Esophagus squamous epithelium (tissue), 4 donors: ENCODE measurements around the gene VASH2.

Experiments
- CTCF ChIP-seq, 6 experiments: fragments of 450-650 bp in 4 of 6; fragments of 200-600 bp in 2 of 6; sonication (generic) in 2 of 6; IDR thresholded peaks; one replicate each; pipeline ENCODE4 v1.5.1; 2016 to 2019; ENCODE audit warnings: antibody characterized with exemption in 6 of 6, mild to moderate bottlenecking in 4 of 6, moderate library complexity in 4 of 6
- POLR2A ChIP-seq, 4 donors: fragments of 450-650 bp; IDR thresholded peaks; one replicate each; pipeline ENCODE4 v1.6.1; 2017; ENCODE audit warnings: antibody characterized with exemption in 4 of 4, mild to moderate bottlenecking in 4 of 4, moderate library complexity in 3 of 4

DNA sequence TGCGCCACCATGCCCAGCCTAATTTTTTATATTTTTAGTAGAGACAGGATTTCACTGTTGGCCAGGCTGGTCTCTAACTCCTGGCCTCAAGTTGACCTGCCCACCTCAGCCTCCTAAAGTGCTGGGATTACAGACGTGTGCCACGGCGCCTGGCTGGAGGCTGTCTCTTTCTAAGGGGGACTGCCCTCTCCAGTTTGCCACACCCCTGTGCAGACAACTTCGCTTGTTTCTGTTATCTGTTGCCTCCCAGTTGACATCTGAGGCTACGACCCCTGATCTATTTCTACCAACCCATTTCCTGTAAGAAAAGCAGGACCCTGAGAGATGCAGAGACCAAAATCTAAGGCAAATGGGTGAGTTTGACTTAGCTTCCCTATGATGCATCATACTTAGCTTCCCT, 24.0 kb upstream of the VASH2 start:
- no peak for TF ChIP-seq CTCF (IDR thresholded peaks at IDR 0.05)
- TF ChIP-seq POLR2A (IDR thresholded peaks at IDR 0.05) = no peak
